ENCODE results near the gene UBE2S.

The UBE2S gene

DNA sequence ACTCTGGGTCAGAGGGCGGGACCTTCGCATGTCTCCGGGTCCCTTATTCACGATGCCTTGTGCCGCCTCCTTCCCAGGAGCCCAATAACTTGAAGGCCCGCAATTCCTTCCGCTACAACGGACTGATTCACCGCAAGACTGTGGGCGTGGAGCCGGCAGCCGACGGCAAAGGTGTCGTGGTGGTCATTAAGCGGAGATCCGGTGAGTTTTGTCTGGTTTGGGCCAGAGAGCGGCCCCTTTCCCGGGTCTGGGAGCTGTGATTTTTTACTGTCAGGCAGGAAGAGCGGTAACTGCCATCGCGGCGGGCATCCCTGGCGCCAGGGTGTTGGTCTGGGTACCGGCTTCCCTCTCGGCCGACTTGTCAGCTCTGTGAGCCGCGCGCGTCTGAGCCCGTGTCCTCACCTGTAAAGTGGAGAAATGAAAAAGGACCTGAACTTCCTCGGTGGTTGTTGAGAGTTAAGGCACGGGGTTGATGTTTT, 21.1 kb downstream of the UBE2S start:
- peak overlapping the region; percentile 96 for H3K4me3 ChIP-seq (ENCODE audit: low read depth, low read length)
- DNase-seq (ENCODE audit: low read depth): no peak

GRCh38 chr19:55385724-55386492, 21.7 kb downstream of the UBE2S start, which contains the start of gene RPL28:
TSS of gene RPL28 (plus strand) at chr19:55385932. CDS start at chr19:55386358, 426 bp downstream.
- peak; percentile 87 for DNase-seq (ENCODE audit: low read depth)
- peak within 1 kb of the TSS; percentile 96 for H3K4me3 ChIP-seq (ENCODE audit: low read depth, low read length)

DNA sequence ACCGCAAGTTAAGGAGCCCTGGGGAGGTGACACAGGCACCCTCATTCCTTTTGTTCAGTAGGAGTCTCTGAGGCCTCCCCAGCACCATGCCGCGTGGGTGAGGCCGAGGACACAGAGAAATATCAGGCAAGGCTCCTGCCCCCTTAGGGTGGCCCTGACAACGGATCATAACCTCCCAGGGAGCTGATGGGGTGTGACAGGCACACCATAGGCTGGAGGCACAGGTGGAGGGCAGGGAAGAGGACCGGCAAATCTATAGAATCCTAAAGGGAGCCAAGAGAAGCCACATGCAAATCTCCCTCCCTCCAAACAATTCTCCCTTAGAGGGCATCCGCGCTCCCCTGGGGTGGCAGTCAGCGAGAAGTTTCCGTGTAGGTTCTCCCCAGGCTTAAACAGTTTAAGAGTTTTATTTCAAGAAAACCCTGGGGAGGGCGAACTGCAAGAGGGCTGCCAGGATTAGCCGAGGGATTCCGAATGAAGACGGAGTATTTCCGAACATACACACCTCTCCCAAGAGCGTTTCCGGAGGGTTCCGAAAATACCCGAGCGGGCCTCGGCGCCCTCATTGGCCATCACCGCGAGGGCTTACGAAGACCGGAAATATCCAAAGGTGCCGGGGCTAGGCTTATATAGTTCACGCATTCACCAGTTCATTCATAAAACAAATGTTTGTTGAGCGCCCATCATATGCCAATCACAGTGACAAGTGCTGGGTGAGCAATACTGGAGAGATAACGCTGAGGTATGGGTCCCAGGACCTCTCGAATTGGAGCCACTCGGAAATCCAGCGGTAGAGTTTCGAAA, 22.5 kb downstream of the UBE2S start:
- H3K4me3 ChIP-seq (ENCODE audit: low read depth, low read length): peak overlapping the region; percentile 96
- peak; percentile 82 for DNase-seq (ENCODE audit: low read depth)

DNA sequence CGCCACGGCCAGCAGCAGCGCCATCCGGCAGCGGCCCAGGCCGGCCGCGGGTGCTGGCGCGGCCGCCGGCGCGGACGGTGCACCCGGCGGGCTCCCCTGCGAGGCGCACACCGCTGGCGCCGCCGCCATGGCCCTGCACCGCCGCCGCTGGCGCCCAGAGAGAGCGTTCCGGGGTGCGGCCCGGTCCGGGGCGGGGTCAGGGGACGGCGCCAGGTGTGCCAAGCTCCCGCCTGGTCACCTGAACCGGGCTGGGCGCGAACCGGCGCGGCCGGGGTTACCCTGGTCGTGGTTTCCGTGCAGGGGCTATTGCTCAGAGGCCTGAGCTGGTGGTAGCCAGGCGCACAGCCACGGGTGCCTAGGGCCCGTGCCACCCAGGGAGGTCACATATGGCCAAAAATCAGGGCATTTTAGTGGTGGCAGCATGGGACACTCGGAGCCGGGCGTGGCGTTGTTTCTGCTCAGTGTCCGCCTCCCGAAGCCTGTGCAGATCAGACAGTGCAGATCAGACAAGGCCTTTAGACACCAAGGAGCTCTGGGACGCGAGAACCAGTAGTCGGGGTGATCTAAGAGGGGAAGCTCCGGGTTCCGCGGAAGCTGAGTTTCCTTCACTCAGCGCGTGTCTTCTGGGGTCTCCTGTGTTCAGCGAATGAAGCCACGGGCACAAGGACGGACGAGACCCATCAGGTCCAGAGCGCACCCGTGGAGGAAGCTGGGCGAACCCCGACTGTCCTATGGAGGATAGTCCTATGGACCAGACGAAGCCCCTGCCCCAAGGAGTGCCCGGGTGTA, 23.3 kb downstream of the UBE2S start, which contains the start of gene TMEM238:
TMEM238 (minus strand) TSS at position 162 of the 789 bp plus-strand sequence; CDS start at position 129, 33 bp downstream.
- DNase-seq (ENCODE audit: low read depth): no peak
- H3K4me3 ChIP-seq (ENCODE audit: low read depth, low read length): peak within 1 kb of the TSS; percentile 96

- no peak for DNase-seq (ENCODE audit: low read depth)
- H3K4me3 ChIP-seq (ENCODE audit: low read depth, low read length): peak overlapping the region; percentile 38
Measured at GRCh38 chr19:55383279-55384130, 24.1 kb downstream of the UBE2S start.

DNA sequence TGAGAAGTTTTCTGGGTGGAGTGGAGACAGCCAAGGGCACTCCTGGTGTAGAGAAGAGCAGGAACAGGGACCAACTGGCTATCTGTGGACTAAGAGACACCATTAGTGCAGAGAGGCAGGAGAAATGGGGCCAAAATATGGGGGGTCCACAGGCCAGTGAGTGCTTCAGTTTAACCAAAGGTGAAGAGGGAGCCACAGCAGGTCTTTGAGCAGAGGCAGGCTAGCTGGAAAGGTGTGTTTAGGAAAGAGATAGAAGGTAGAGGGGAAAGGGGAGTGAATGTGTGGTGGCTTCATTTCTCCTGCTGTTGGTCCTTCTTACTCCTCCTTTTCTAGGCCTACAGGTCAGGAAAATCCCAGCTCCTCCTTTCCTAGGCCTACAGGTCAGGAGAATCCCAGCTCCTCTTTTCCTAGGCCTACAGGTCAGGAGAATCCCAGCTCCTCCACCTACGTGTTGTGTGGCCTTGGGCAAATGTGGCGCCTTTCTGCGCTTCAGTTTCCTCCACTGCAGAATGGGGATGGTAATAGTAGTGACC, 25.0 kb downstream of the UBE2S start:
- H3K4me3 ChIP-seq (ENCODE audit: low read depth, low read length): no peak overlapping the region
- no peak for DNase-seq (ENCODE audit: low read depth)

DNA sequence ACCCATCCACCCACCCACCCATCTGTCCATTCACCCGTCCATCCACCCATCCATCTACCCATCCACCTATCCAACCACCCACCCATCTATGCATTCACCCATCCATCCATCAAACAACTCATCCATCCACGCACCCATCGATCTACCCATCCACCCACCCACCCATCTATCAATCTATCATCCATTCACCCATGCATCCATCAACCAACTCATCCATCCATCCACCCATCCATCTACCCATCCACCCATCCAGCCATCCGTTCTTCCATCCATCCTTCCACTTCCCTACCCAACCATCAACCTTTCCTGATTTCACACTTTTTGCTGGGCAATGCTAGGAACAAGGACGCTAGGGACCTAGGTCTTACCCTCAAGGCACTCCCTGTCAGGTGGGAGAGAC, 25.6 kb downstream of the UBE2S start:
- no peak overlapping the region for H3K4me3 ChIP-seq (ENCODE audit: low read depth, low read length)
- no peak for DNase-seq (ENCODE audit: low read depth)

DNA sequence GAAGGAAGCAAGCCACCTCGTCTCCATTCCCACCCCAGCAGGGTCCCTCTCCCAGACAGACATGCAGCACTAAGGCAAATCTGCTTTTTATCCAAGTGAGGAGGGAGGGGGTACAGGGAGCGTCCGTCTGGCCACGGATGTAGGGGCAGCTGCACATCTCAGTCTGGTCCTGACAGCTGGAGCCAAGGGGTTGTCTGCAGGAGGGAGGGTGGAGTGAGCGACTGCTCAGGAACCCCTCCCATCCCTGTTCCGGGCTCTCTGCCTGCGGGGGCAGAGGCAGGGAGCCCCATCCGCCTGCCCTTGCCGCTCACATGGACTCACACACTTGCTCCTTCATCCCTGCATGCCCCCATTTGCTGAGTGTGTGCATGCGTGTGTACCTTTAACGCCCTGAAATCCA, 28.4 kb downstream of the UBE2S start:
- DNase-seq (ENCODE audit: low read depth): peak; percentile 40
- H3K4me3 ChIP-seq (ENCODE audit: low read depth, low read length): no peak overlapping the region

DNA sequence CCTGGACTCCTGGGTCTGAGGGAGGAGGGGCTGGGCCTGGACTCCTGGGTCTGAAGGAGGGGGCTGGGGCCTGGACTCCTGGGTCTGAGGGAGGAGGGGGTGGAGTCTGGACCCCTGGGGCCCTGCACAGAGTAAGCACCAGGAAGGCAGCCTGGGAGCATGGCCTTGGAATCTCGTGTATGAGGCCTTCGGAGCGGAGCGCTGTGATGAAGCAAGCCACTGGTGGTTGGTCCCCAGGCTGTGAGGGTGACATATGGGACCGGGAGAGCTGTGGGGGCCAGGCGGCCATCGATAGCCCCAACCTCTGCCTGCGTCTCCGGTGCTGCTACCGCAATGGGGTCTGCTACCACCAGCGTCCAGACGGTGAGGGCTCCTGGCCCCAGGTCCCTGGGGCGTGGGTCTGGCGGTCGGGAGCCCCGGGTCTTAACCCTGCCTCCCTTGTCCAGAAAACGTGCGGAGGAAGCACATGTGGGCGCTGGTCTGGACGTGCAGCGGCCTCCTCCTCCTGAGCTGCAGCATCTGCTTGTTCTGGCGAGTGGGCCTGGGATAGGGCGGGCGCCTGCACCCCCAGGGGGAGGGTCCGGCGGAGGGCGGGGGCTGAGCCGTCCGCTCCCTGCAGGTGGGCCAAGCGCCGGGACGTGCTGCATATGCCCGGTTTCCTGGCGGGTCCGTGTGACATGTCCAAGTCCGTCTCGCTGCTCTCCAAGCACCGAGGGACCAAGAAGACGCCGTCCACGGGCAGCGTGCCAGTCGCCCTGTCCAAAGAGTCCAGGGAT, 30.0 kb downstream of the UBE2S start:
- no peak overlapping the region for H3K4me3 ChIP-seq (ENCODE audit: low read depth, low read length)
- DNase-seq (ENCODE audit: low read depth): no peak

DNA sequence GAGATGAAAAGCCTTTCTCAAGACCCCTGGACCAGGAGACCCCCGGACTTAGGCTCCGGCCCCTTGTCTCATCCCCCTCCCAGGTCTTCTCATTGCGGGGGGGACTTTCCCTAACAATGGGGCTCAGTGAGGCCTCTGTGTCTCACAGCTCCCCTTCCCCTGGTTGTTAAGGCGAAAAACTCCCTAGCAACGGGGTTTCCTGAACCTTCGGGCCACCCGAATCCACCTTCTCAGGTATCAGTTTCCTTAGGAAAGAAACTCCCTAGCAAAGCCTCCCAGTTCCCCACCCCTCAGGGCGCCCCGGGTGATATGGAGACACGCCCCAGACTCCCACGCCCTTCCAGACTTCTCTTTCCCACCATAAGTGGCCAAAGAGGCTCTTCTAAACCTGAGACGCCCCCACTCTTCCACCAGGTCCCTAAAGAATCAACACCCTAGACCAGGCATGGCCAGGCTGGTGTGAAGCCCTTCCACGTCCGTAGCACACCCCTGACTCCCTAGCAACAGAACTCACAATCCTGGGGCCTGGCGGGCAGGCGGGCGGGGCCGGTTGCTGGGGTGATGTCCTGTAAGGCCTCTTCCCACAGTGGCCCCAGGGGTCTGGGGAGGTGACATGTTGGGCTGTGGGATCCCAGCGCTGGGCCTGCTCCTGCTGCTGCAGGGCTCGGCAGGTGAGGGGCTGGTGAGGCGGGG, 31.2 kb downstream of the UBE2S start, which contains the start of gene TMEM190:
TMEM190 (plus strand) TSS at position 586 of the 693 bp plus-strand sequence; CDS start at position 614, 28 bp downstream.
- no peak for DNase-seq (ENCODE audit: low read depth)
- no peak within 1 kb of the TSS for H3K4me3 ChIP-seq (ENCODE audit: low read depth, low read length)

DNA sequence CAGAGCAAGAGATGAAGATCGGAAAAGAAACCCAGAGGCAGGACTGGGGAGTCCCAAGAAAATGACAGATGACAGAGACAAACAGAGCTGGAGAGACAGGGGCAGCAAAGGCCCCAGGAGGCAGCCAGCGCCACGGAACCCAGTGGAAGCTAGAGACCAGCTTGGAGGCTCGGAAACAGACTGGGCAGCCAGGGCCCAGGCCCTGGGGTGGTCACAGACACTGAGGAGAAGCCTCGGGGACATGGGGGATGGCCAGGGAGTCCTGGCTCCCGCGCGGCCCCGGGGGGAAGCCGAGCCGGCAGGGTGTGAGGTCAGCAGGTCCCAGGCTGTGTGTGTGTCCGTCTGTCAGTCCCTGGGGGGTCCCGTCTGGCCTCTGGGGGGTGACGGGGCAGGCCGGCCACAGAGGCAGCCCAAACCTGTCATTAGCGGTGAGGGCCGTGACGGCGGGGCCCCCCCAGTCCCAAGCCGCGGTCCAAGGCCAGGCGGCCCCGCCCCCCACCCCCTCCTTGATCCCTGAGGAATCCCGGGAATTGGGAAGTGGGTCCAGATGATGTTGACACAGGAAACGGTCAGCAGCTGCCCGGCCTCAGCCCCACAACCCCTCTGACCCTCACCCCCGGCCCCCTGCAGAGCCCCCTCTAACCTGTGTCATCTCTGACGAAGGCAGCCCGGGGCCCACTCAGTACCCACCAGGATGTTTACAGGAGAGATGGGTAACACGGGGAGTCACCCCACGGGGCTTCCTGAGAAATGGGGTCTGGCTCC, 33.4 kb downstream of the UBE2S start:
- peak; percentile 26 for DNase-seq (ENCODE audit: low read depth)
- H3K4me3 ChIP-seq (ENCODE audit: low read depth, low read length): no peak overlapping the region

GRCh38 chr19:55373306-55373992, 34.1 kb downstream of the UBE2S start:
- H3K4me3 ChIP-seq (ENCODE audit: low read depth, low read length): no peak overlapping the region
- no peak for DNase-seq (ENCODE audit: low read depth)

DNA sequence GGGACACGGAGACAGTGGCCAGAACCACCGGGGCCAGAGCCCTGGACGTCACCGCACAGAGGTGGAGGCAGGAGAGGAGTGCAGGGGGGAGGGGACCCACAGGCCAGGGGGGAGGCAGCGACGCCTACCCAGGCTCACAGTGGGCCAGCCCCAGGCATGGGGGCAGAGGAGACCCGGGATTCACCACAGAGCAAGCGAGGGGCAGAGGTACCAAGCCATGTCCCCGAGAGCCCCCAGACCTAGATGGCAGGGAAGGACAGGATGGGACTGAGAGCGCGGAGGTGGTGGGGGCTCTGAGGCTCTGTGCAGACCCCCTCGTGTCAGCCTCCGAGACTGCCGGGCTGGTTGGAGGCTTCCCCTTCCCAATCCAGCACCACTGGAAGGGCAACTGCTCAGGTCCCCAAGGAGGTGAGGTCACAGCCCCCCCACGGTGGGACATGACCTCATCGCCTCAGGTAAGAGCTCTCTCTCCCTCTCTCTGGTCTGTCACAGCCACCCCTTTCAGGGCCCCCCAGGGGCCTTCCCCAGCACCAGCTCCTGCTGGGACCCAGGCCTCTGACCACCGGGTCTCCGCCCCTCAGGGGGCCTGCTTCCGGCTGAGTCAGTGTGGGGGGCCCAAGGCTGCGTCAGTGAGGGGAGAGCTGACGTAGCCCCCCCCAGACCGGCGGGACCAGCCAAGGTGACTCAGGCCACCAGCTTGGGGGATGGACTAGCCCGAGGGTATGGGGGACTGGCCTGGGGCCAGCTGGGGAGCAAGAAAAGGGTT, 35.1 kb downstream of the UBE2S start:
- no peak overlapping the region for H3K4me3 ChIP-seq (ENCODE audit: low read depth, low read length)
- DNase-seq (ENCODE audit: low read depth): peak; percentile 55

- H3K4me3 ChIP-seq (ENCODE audit: low read depth, low read length): peak within 1 kb of the TSS; percentile 67
Measured at GRCh38 chr19:55370305-55370988, 37.1 kb downstream of the UBE2S start, which contains the start of gene IL11. TSS of gene IL11 (minus strand) at chr19:55370463. CDS start at chr19:55370310, 153 bp downstream.

More at GRCh38 chr19:55370305-55370988, 37.1 kb downstream of the UBE2S start, which contains the start of gene IL11:
- no peak for DNase-seq (ENCODE audit: low read depth)
